ENCODE data around the gene FAM217A. TPM values are rescaled to one million over a fixed set of nuclear protein-coding genes. Genes with fewer than 3 reads are reported as not detected.

FAM217A gene
- total RNA-seq, 4 donors from 2014 or later: not detected

DNA sequence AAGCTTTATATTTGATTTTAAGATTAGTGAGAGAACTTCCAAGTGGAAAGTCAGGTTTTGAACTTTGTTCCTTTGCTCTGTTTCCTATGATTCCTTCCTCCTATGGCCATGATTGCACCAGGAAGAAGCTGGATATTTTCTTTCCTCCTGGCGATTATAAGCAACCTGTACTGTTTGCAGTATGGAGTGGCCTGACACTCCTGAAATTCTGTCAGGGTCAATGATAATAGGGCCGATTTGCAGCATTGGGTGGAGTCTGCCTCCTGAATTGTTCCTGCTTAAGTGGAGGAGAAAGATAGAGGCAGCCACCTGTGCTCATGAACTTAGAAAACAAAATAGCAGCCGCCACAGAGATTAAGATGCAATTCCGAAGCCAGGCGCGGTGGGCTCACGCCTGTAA lies 9.8 kb upstream of the FAM217A start:
- intact Hi-C loops (cut with DNase I): no loop called here
- Histone ChIP-seq H3K9me3 (no peaks in the 10 kb centered on the region), H3K27ac (replicated peaks in 1 of 4) (no peak overlapping the region), H3K4me1 (no peaks in the 10 kb centered on the region), H3K36me3 (no peaks in the 10 kb centered on the region), H3K27me3 (no peaks in the 10 kb centered on the region), H3K4me3 (no peak overlapping the region)
- no peak for DNase-seq (ENCODE audit: extremely low spot score)
- WGBS: 88% methylated on average over 7 of the region's 7 CpGs
- TF ChIP-seq EP300 (IDR thresholded peaks at IDR 0.05) (no peak), POLR2AphosphoS5 (IDR thresholded peaks at IDR 0.05) (no peak), POLR2A (IDR thresholded peaks at IDR 0.05; ENCODE audit: low read depth) (no peak)
- TF ChIP-seq, protein P1, sequence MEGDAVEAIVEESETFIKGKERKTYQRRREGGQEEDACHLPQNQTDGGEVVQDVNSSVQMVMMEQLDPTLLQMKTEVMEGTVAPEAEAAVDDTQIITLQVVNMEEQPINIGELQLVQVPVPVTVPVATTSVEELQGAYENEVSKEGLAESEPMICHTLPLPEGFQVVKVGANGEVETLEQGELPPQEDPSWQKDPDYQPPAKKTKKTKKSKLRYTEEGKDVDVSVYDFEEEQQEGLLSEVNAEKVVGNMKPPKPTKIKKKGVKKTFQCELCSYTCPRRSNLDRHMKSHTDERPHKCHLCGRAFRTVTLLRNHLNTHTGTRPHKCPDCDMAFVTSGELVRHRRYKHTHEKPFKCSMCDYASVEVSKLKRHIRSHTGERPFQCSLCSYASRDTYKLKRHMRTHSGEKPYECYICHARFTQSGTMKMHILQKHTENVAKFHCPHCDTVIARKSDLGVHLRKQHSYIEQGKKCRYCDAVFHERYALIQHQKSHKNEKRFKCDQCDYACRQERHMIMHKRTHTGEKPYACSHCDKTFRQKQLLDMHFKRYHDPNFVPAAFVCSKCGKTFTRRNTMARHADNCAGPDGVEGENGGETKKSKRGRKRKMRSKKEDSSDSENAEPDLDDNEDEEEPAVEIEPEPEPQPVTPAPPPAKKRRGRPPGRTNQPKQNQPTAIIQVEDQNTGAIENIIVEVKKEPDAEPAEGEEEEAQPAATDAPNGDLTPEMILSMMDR (IDR thresholded peaks at IDR 0.05): no peak

DNA sequence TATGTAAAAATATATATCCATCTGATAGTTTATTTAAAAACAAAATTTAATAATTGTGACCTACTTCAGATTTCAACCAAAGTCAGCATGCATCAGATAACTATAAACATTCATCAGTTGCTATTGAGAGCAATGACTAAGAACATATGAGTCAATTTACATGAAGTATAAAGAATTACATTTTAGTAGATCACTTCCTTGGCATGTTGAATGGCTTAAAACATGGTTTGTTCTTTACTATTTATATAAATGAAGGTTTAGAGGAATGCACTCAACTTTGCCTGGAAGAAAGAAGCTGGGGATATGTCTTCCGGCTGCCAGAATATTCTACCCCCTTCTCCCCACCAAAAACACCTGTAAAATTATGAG lies 6.4 kb upstream of the FAM217A start:
- Histone ChIP-seq H3K4me1 (no peaks in the 10 kb centered on the region), H3K9me3 (no peaks in the 10 kb centered on the region), H3K36me3 (no peaks in the 10 kb centered on the region), H3K27ac (replicated peaks in 1 of 4) (no peak overlapping the region), H3K4me3 (no peak overlapping the region), H3K27me3 (no peaks in the 10 kb centered on the region)
- DNase-seq (ENCODE audit: extremely low spot score): no peak
- 91% methylated on average over 1 of the region's 1 CpG for WGBS
- intact Hi-C loops (cut with DNase I): no loop called here
- no peak for TF ChIP-seq EP300 (IDR thresholded peaks at IDR 0.05)

DNA sequence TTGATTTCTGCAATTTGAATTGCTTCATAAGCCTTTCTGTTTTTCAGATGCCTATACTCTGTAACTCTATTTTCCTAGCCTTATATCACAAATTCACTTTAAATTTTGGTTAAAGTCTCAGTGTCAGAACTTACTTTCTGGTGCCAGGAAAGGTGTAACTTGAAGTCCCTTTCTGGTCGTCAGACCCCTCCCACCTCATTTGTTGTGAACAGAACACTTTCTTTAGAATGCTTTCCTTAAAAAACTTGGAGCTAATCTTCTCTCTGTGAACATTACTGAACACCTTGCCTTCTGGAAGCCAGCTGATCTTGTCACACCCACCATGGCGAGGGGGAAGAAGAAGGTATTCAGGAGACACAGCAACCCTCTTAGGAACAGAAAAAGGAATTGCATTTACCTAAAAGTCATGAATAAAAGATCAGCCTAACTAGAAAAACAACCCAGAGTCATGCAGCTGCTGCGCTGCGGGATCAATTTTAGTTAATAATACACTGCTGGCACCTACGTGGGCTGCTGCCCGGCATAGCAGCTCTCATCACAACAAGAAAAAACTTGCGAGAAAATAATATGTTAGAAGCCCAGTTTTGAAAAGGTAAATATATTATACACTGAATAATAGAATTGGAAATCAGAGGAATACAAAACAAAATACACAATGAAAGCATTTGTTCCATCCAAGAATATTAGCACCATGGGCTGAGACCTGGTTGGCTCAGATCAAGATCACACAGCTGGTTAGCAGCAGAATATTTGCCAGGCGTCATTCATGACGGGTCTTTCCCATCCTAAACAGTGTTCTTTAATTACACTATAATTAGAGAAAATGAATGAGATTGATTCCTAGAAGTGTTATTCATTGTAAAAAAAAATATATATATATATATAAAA lies 5.8 kb upstream of the FAM217A start:
- H3K27ac ChIP-seq (replicated peaks in 1 of 4): no peak overlapping the region
- H3K27me3 ChIP-seq: no peaks in the 10 kb centered on the region
- DNase-seq (ENCODE audit: extremely low spot score): no peak
- 87% methylated on average over 9 of the region's 9 CpGs for WGBS
- intact Hi-C loops (cut with DNase I): no loop called here
- H3K9me3 ChIP-seq: no peaks in the 10 kb centered on the region
- H3K4me1 ChIP-seq: no peaks in the 10 kb centered on the region
- no peak overlapping the region for H3K4me3 ChIP-seq
- TF ChIP-seq POLR2A (IDR thresholded peaks at IDR 0.05; ENCODE audit: low read depth) (no peak), EP300 (IDR thresholded peaks at IDR 0.05) (no peak), POLR2AphosphoS5 (IDR thresholded peaks at IDR 0.05) (no peak)
- TF ChIP-seq, protein P1 (IDR thresholded peaks at IDR 0.05): no peak
- H3K36me3 ChIP-seq: no peaks in the 10 kb centered on the region

DNA sequence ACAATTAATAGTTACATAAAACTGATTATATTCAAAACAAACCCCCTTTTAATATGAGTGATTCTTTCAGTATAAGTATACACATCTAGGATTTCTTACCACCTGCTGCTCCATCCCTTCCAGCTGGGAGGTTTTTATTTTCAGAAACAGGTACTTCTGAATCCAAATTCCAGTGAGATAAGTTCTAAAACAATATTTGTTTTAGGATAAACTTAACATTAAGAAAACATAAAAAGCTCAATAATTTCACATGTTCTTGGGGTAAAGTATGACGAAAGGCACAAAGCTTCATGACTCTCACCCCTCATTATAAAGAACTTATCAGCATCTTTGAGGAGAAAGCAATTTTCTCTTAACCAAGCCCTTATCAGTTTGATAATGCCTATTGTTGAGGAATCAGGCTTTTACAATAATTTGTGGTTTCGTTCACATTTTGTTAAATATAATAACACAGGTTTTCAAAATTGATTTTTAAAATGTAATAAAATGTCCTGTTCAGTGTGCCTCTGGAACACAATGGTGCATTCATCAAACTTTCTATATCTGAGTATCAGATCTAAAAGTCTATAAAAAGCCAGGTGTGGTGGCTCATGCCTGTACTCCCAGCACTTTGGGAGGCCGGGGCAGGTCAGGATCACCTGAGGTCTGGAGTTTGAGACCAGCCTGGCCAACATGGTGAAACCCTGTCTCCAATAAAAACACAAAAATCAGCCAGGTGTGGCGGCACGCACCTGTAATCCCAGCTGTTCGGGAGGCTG lies 4.3 kb downstream of the FAM217A start:
- intact Hi-C loops (cut with DNase I): no loop called here
- Histone ChIP-seq H3K9me3 (no peaks in the 10 kb centered on the region), H3K4me1 (peaks cover 0 to 7% (median 6%) of the 10 kb centered on the region in 4 donors), H3K36me3 (no peaks in the 10 kb centered on the region), H3K27ac (replicated peaks in 1 of 4) (no peak overlapping the region), H3K27me3 (peaks cover 0 to 22% (median 1%) of the 10 kb centered on the region in 4 donors), H3K4me3 (no peak overlapping the region)
- TF ChIP-seq, protein P1 (IDR thresholded peaks at IDR 0.05): no peak
- TF ChIP-seq POLR2A (IDR thresholded peaks at IDR 0.05; ENCODE audit: low read depth): no peak
- 83% methylated on average over 6 of the region's 6 CpGs for WGBS
- DNase-seq (ENCODE audit: extremely low spot score): no peak

DNA sequence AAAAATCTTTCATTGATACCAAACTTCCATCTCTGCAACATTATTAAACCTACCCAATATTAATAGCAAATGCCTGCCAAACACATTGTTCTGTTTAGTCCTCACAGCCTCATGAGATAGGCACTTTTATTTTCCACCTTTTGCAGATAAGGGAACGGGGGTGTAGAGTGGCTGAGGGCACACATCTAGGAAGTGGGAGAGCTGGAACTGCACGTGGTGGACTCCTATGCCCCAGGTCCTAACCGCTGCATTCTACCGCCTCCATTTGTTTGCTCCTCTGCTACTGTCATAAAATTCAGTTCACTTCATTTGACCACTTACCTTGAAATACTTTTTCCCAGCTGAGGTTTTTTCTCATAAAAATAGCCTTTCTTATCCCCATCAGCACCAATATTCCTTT lies 7.6 kb downstream of the FAM217A start:
- no peak overlapping the region for H3K4me3 ChIP-seq
- intact Hi-C loops (cut with DNase I): no loop called here
- DNase-seq (ENCODE audit: extremely low spot score): no peak
- no peaks in the 10 kb centered on the region for H3K27me3 ChIP-seq
- no peak for TF ChIP-seq EP300 (IDR thresholded peaks at IDR 0.05)
- no peak for TF ChIP-seq POLR2AphosphoS5 (IDR thresholded peaks at IDR 0.05)
- TF ChIP-seq, protein P1 (IDR thresholded peaks at IDR 0.05): no peak
- TF ChIP-seq POLR2A (IDR thresholded peaks at IDR 0.05; ENCODE audit: low read depth): no peak
- H3K9me3 ChIP-seq: no peaks in the 10 kb centered on the region
- WGBS: 73% methylated on average over 4 of the region's 4 CpGs
- no peaks in the 10 kb centered on the region for H3K36me3 ChIP-seq
- H3K27ac ChIP-seq (replicated peaks in 1 of 4): no peak overlapping the region
- H3K4me1 ChIP-seq: no peaks in the 10 kb centered on the region

Measured in esophagus muscularis mucosa (tissue), 4 donors.